Diencephalon (tissue), 1 donor: ENCODE data around the gene PI4K2B. TPM values are rescaled to one million over a fixed set of nuclear protein-coding genes. Genes with fewer than 3 reads are reported as not detected.

Experiments used
- small RNA-seq: library from RNA; depleted of rRNA; stranded (forward); fragments of <200 nt; gene quantifications from one replicate; pipeline ENCODE3, GENCODE V24; 2014
- total RNA-seq: library from RNA; depleted of rRNA; stranded (reverse); fragments of >200 nt; gene quantifications from one replicate; pipeline ENCODE4 v1.2.3, GENCODE V29; 2014

PI4K2B gene
- 7.8 TPM for total RNA-seq

GRCh38 chr4:25233737-25234389, at the start of gene PI4K2B:
Gene PI4K2B (plus strand): TSS chr4:25234033. CDS start chr4:25234164, 131 bp downstream.

GRCh38 chr4:25312496-25313200, 78.8 kb downstream of the PI4K2B start, which contains the start of gene ZCCHC4:
Gene ZCCHC4 (plus strand): TSS chr4:25312774. CDS start chr4:25312810, 36 bp downstream.

Small RNAs within 50 kb of the gene (small RNA-seq; reads per million reads assigned to genes)
- not detected for gene RF00004

Other genes starting within 250 kb of the PI4K2B start
- gene LGI2, start 203.1 kb upstream of the PI4K2B start, total RNA-seq = 12.5 TPM
- gene SEPSECS, start 73.6 kb upstream of the PI4K2B start, total RNA-seq = 14.5 TPM
- 16.6 TPM for gene ZCCHC4, start 78.7 kb downstream of the PI4K2B start, total RNA-seq
- gene ANAPC4, start 143.2 kb downstream of the PI4K2B start, total RNA-seq = 39.2 TPM